K562 (cell line): ENCODE results near the gene TRANK1. TPM values are rescaled to one million over a fixed set of nuclear protein-coding genes. Genes with fewer than 3 reads are reported as not detected.

Source experiments
- AFF4 ChIP-seq: sonication (generic); formaldehyde crosslinking; IDR thresholded peaks from 2 replicates; pipeline ENCODE4 v1.8.0; 2023; ENCODE audit warnings: mild to moderate bottlenecking, missing genetic modification reagents
- C11orf30 ChIP-seq: fragments of 450-650 bp; IDR thresholded peaks from 2 replicates; pipeline ENCODE4 v1.6.1; 2016; ENCODE audit warnings: low read depth, mild to moderate bottlenecking
- CBFA2T2 ChIP-seq: fragments of 450-650 bp; conservative IDR thresholded peaks from 2 replicates; pipeline ENCODE4 v1.6.1; 2017; ENCODE audit warnings: mild to moderate bottlenecking
- CBFA2T3 ChIP-seq: fragments of 450-650 bp; IDR thresholded peaks from 2 replicates; pipeline ENCODE4 v1.6.1; 2017
- EP400 ChIP-seq: fragments of 450-650 bp; IDR thresholded peaks from 2 replicates; pipeline ENCODE4 v1.6.1; 2017; ENCODE audit warnings: antibody characterized with exemption, mild to moderate bottlenecking, moderate library complexity
- ETV5 ChIP-seq: sonication (generic); formaldehyde crosslinking; IDR thresholded peaks from 2 replicates; pipeline ENCODE4 v1.4.0; 2020; ENCODE audit warnings: low read depth, mild to moderate bottlenecking, missing genetic modification reagents
- HDGF ChIP-seq: fragments of 450-650 bp; IDR thresholded peaks from 2 replicates; pipeline ENCODE4 v1.6.1; 2016
- HIVEP1 ChIP-seq: fragments of 250-450 bp; sonication (Bioruptor Pico); IDR thresholded peaks from 2 replicates; pipeline ENCODE4 v1.4.0; 2020; ENCODE audit warnings: mild to moderate bottlenecking
- JUN ChIP-seq, 2 experiments: sonication (generic) in 1 of 2; formaldehyde crosslinking in 1 of 2; IDR thresholded peaks; 2 replicates each; pipeline versions ENCODE4 v1.6.1 to v1.8.0; 2012 to 2022; ENCODE audit warnings: borderline replicate concordance in 2 of 2, mild to moderate bottlenecking in 2 of 2, improper control_type of control experiment in 1 of 2, low read depth in 1 of 2, low read length in 1 of 2, missing genetic modification reagents in 1 of 2
- KDM1A ChIP-seq, 2 experiments: fragments of 450-650 bp; IDR thresholded peaks; 2 replicates each; pipeline ENCODE4 v1.6.1; 2016; ENCODE audit warnings: mild to moderate bottlenecking in 2 of 2
- KLF1 ChIP-seq: fragments of 450-650 bp; IDR thresholded peaks from 2 replicates; pipeline ENCODE4 v1.6.1; 2016; ENCODE audit warnings: missing genetic modification characterization, missing compliant biosample characterization
- MAFG ChIP-seq: fragments of 450-650 bp; conservative IDR thresholded peaks from 2 replicates; pipeline ENCODE4 v1.6.1; 2016; ENCODE audit warnings: missing genetic modification characterization, missing compliant biosample characterization
- MAZ ChIP-seq, 2 experiments: fragments of 450-650 bp in 1 of 2; sonication (generic) in 1 of 2; formaldehyde crosslinking; IDR thresholded peaks in 1 of 2; conservative IDR thresholded peaks in 1 of 2; 2 replicates each; pipeline versions ENCODE4 v1.4.0 to v1.5.0; 2020; ENCODE audit warnings: mild to moderate bottlenecking in 1 of 2, missing genetic modification reagents in 1 of 2
- MLLT1 ChIP-seq, 2 experiments: fragments of 450-650 bp; IDR thresholded peaks; 2 replicates each; pipeline ENCODE4 v1.6.1; 2016
- PRMT5 ChIP-seq: sonication (generic); formaldehyde crosslinking; IDR thresholded peaks from 2 replicates; pipeline ENCODE4 v1.5.0; 2020; ENCODE audit warnings: missing genetic modification reagents
- ZBED1 ChIP-seq: IDR thresholded peaks from 2 replicates; pipeline ENCODE4 v1.6.1; 2014
- ZFP36 ChIP-seq: fragments of 150-350 bp; IDR thresholded peaks from 2 replicates; pipeline ENCODE4 v1.6.1; 2018; ENCODE audit warnings: low read length, low read depth; ENCODE audit not compliant: partially characterized antibody
- ZNF589 ChIP-seq: fragments of 200-800 bp; sonication (Bioruptor generic); IDR thresholded peaks from 2 replicates; pipeline ENCODE4 v1.6.1; 2016; ENCODE audit warnings: low read depth, missing genetic modification characterization, missing compliant biosample characterization
- ZNF77 ChIP-seq: fragments of 250-450 bp; sonication (Bioruptor Pico); IDR thresholded peaks from 2 replicates; pipeline ENCODE4 v1.5.0; 2020
- polyA plus RNA-seq, 8 experiments: library from polyadenylated mRNA; depleted of rRNA in 4 of 8; stranded (reverse) in 5 of 8; unstranded in 3 of 8; fragments of >200 nt; fragmentation: Nextera tagmentation in 2 of 8; fragmentation: Illumina TruSeq in 1 of 8; extraction: Ambion mirVana in 2 of 8; extraction: Trizol in 1 of 8; gene quantifications; 2 replicates each; pipeline versions ENCODE4 v1.2.1 to v1.2.3, GENCODE V29; 2011 to 2014; ENCODE audit warnings: inconsistent platforms in 1 of 8, missing spikeins in 1 of 8
- total RNA-seq, 7 experiments: library from RNA; depleted of rRNA in 6 of 7; stranded (reverse); fragments of >200 nt in 6 of 7; fragmentation: Illumina TruSeq in 2 of 7; extraction: Trizol in 2 of 7; gene quantifications; 2 replicates each; pipeline versions ENCODE4 v1.2.1 to v1.2.3, GENCODE V29; 2011 to 2021; ENCODE audit warnings: low replicate concordance in 1 of 7
- TF ChIP-seq, protein P1 (sequence below): fragments of 250-450 bp; sonication (Bioruptor Pico); IDR thresholded peaks from 2 replicates; pipeline ENCODE4 v1.4.0; 2020; ENCODE audit warnings: mild to moderate bottlenecking

Gene TRANK1
- total and polyA plus RNA-seq, 9 of the 15 experiments (the other 6 are each of a cell fraction or from before 2014, with no cell fraction given): 0.41 to 5.3 (median 2.1) TPM

GRCh38 chr3:36991923-36992805 is 47.3 kb upstream of the TRANK1 start (continued):
- TF ChIP-seq, protein P1, sequence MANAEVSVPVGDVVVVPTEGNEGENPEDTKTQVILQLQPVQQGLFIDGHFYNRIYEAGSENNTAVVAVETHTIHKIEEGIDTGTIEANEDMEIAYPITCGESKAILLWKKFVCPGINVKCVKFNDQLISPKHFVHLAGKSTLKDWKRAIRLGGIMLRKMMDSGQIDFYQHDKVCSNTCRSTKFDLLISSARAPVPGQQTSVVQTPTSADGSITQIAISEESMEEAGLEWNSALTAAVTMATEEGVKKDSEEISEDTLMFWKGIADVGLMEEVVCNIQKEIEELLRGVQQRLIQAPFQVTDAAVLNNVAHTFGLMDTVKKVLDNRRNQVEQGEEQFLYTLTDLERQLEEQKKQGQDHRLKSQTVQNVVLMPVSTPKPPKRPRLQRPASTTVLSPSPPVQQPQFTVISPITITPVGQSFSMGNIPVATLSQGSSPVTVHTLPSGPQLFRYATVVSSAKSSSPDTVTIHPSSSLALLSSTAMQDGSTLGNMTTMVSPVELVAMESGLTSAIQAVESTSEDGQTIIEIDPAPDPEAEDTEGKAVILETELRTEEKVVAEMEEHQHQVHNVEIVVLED (CRISPR knock-in tag): no peak
- TF ChIP-seq ZFP36: no peak
- TF ChIP-seq HDGF: peak; percentile 15; the same call in 1 of the 2 replicates
- TF ChIP-seq ZNF589 (CRISPR knock-in tag): no peak
- TF ChIP-seq PRMT5: no peak
- peak; percentile 29; the same call in 1 of the 2 replicates for TF ChIP-seq ETV5 (CRISPR knock-in tag)
- TF ChIP-seq MAFG (tag): peak; percentile 96
- TF ChIP-seq KLF1: no peak
- TF ChIP-seq MLLT1 (IDR thresholded peaks at IDR 0.05): peak in 1 of 2 experiments; percentile 36; a peak in 1 of 4 replicates
- peak in 1 of 2 experiments; percentile 61; a peak in 1 of 4 replicates for TF ChIP-seq KDM1A (IDR thresholded peaks at IDR 0.05)
- TF ChIP-seq EP400: no peak
- no peak for TF ChIP-seq ZNF77
- TF ChIP-seq ZBED1: no peak
- no peak for TF ChIP-seq JUN (IDR thresholded peaks at IDR 0.05; ENCODE audit: borderline replicate concordance, low read depth, low read length)
- TF ChIP-seq JUN (CRISPR knock-in tag; IDR thresholded peaks at IDR 0.05; ENCODE audit: borderline replicate concordance): no peak
- peak; percentile 16; the same call in 1 of the 2 replicates for TF ChIP-seq CBFA2T3
- TF ChIP-seq MAZ (CRISPR knock-in tag; conservative IDR thresholded peaks at IDR 0.05 in 1 of 2, IDR thresholded peaks at IDR 0.05 in 1 of 2): 0 out of 4 replicates have a peak, but pooled peaks of 1 of the 2 experiments have one; percentile 68
- no peak for TF ChIP-seq HIVEP1 (CRISPR knock-in tag)
- no peak for TF ChIP-seq CBFA2T2
- peak; percentile 99 for TF ChIP-seq C11orf30
- no peak for TF ChIP-seq AFF4 (CRISPR knock-in tag)
